GF-D8 (cell line): ENCODE data around the gene CHN2.

Experiments
- DNase-seq: peaks from one replicate; lab custom pipeline; 2025; lab: John Stamatoyannopoulos, UW

Gene CHN2

GRCh38 chr7:29401769-29402168 lies 207.2 kb downstream of the CHN2 start:
- DNase-seq = no peak

GRCh38 chr7:29405891-29406290 lies 211.3 kb downstream of the CHN2 start:
- no peak for DNase-seq

GRCh38 chr7:29406366-29406765 lies 211.8 kb downstream of the CHN2 start:
- no peak for DNase-seq

GRCh38 chr7:29408841-29409243 lies 214.3 kb downstream of the CHN2 start:
- no peak for DNase-seq

GRCh38 chr7:29410996-29411395 lies 216.4 kb downstream of the CHN2 start:
- no peak for DNase-seq

GRCh38 chr7:29412912-29413311 lies 218.3 kb downstream of the CHN2 start:
- no peak for DNase-seq

- no peak for DNase-seq
Observed at GRCh38 chr7:29413626-29414136, 219.1 kb downstream of the CHN2 start.

- no peak for DNase-seq
Observed at GRCh38 chr7:29414216-29414615, 219.6 kb downstream of the CHN2 start.

- DNase-seq = no peak
Observed at GRCh38 chr7:29415215-29415614, 220.6 kb downstream of the CHN2 start.

- DNase-seq = no peak
Observed at GRCh38 chr7:29416276-29416937, 221.8 kb downstream of the CHN2 start.

- no peak for DNase-seq
Observed at GRCh38 chr7:29416938-29417305, 222.3 kb downstream of the CHN2 start.

- no peak for DNase-seq
Observed at GRCh38 chr7:29418056-29418455, 223.5 kb downstream of the CHN2 start.

GRCh38 chr7:29418651-29419050 lies 224.1 kb downstream of the CHN2 start:
- DNase-seq = no peak

- DNase-seq = no peak
Observed at GRCh38 chr7:29420011-29420410, 225.4 kb downstream of the CHN2 start.

- DNase-seq = no peak
Observed at GRCh38 chr7:29421010-29421956, 226.7 kb downstream of the CHN2 start.

GRCh38 chr7:29422829-29423228 lies 228.3 kb downstream of the CHN2 start:
- DNase-seq = no peak

GRCh38 chr7:29424295-29424983 lies 229.9 kb downstream of the CHN2 start:
- no peak for DNase-seq

- DNase-seq = no peak
Observed at GRCh38 chr7:29424984-29425309, 230.4 kb downstream of the CHN2 start.

- DNase-seq = no peak
Observed at GRCh38 chr7:29426587-29426986, 232.0 kb downstream of the CHN2 start.

- no peak for DNase-seq
Observed at GRCh38 chr7:29429401-29429800, 234.8 kb downstream of the CHN2 start.

GRCh38 chr7:29430279-29430949 lies 235.8 kb downstream of the CHN2 start:
- DNase-seq = no peak

GRCh38 chr7:29431686-29432085 lies 237.1 kb downstream of the CHN2 start:
- no peak for DNase-seq
